ENCODE results near the gene SLC35F1.

- TF ChIP-seq CTCF (IDR thresholded peaks at IDR 0.05), result no peak
- no peak for TF ChIP-seq EZH2 (IDR thresholded peaks at IDR 0.05)
- no peak for TF ChIP-seq EZH2phosphoT487 (IDR thresholded peaks at IDR 0.05)
Observed at GRCh38 chr6:118206221-118206620, 299.2 kb downstream of the SLC35F1 start.
